SK-N-SH treated with all-trans-retinoic acid at 6 μM for 48 hours (cell line): ENCODE results near the gene EDEM1.

Experiments
- ARNTL ChIP-seq: fragments of 450-650 bp; formaldehyde crosslinking; IDR thresholded peaks from 2 replicates; pipeline ENCODE4 v1.5.0; 2020; ENCODE audit warnings: low read depth, mild to moderate bottlenecking, moderate library complexity, borderline replicate concordance
- CSRNP3 ChIP-seq: fragments of 250-450 bp; sonication (Bioruptor Pico); IDR thresholded peaks from 2 replicates; pipeline ENCODE4 v1.5.1; 2021; ENCODE audit warnings: mild to moderate bottlenecking, moderate library complexity
- ESRRG ChIP-seq: fragments of 250-450 bp; sonication (Bioruptor Pico); IDR thresholded peaks from 2 replicates; pipeline ENCODE4 v1.6.1; 2021; ENCODE audit warnings: mild to moderate bottlenecking
- GLIS3 ChIP-seq: fragments of 250-450 bp; sonication (Bioruptor Pico); IDR thresholded peaks from 2 replicates; pipeline ENCODE4 v1.5.0; 2020; ENCODE audit warnings: mild to moderate bottlenecking, moderate library complexity
- ISL1 ChIP-seq: fragments of 250-450 bp; sonication (Bioruptor Pico); IDR thresholded peaks from 2 replicates; pipeline ENCODE4 v2.1.2; 2022; ENCODE audit warnings: mild to moderate bottlenecking, moderate library complexity
- PATZ1 ChIP-seq: fragments of 250-450 bp; sonication (Bioruptor Pico); IDR thresholded peaks from 2 replicates; pipeline ENCODE4 v1.8.0; 2020; ENCODE audit warnings: mild to moderate bottlenecking, moderate library complexity, borderline replicate concordance
- TOX ChIP-seq: fragments of 250-450 bp; sonication (Bioruptor Pico); IDR thresholded peaks from 2 replicates; pipeline ENCODE4 v1.8.0; 2021; ENCODE audit warnings: mild to moderate bottlenecking, moderate library complexity, borderline replicate concordance
- ZC3H10 ChIP-seq: fragments of 250-450 bp; sonication (Bioruptor Pico); IDR thresholded peaks from 2 replicates; pipeline ENCODE4 v1.5.1; 2021; ENCODE audit warnings: mild to moderate bottlenecking, moderate library complexity
- ZFP30 ChIP-seq: fragments of 450-650 bp; formaldehyde crosslinking; IDR thresholded peaks from 2 replicates; pipeline ENCODE4 v1.5.0; 2022; ENCODE audit warnings: mild to moderate bottlenecking, moderate library complexity
- ZNF565 ChIP-seq: fragments of 450-650 bp; formaldehyde crosslinking; conservative IDR thresholded peaks from 2 replicates; pipeline ENCODE4 v1.5.0; 2020; ENCODE audit warnings: low read depth, mild to moderate bottlenecking, moderate library complexity
- ZNF70 ChIP-seq: fragments of 450-650 bp; formaldehyde crosslinking; IDR thresholded peaks from 2 replicates; pipeline ENCODE4 v1.5.0; 2020; ENCODE audit warnings: mild to moderate bottlenecking, moderate library complexity
- ZNF8 ChIP-seq: fragments of 450-650 bp; formaldehyde crosslinking; IDR thresholded peaks from 2 replicates; pipeline ENCODE4 v1.5.0; 2020; ENCODE audit warnings: mild to moderate bottlenecking, moderate library complexity

GRCh38 chr3:5252131-5252530, 64.6 kb downstream of the EDEM1 start:
- no peak for TF ChIP-seq ARNTL (CRISPR knock-in tag)
- no peak for TF ChIP-seq ISL1 (CRISPR knock-in tag)
- no peak for TF ChIP-seq ZNF565
- no peak for TF ChIP-seq ZNF70 (CRISPR knock-in tag)
- TF ChIP-seq CSRNP3 = no peak
- TF ChIP-seq ZFP30 (CRISPR knock-in tag) = no peak
- no peak for TF ChIP-seq ZNF8 (CRISPR knock-in tag)
- no peak for TF ChIP-seq GLIS3
- no peak for TF ChIP-seq ESRRG (CRISPR knock-in tag)
- TF ChIP-seq PATZ1 (CRISPR knock-in tag) = no peak
- no peak for TF ChIP-seq TOX (CRISPR knock-in tag)
- TF ChIP-seq ZC3H10 (CRISPR knock-in tag) = no peak
